ENCODE measurements around the gene COX6B1.
"Not testable (repeated sequence)": the region's sequence is repeated elsewhere in the genome, so short reads cannot be mapped to it uniquely, and the experiment has no call there.

The COX6B1 gene

DNA sequence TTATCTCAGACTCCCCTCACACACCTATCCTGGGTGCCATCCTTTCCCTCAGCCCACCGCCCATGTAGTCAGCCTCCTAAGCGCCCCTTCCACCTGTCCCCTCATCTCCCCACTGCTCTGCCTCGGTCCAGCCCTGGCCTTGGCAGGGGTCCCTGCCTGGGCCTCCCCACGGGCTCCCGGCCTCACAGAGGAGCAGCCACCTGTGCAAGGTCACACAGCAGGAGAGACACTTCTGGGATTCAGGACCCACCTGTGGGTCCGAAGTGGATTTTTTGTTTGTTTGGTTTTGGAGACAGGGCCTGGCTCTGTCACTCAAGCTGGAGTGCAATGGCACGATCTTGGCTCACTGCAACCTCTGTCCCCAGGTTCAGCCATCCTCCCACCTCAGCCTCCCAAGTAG lies 17.5 kb downstream of the COX6B1 start:
- DNase-seq (ENCODE audit: low spot score), result no peak

- no peak for DNase-seq (ENCODE audit: low spot score)
Observed at GRCh38 chr19:35666251-35666913, 18.3 kb downstream of the COX6B1 start, which contains the start of gene UPK1A. Gene UPK1A (plus strand): TSS chr19:35666517. CDS start chr19:35666813, 296 bp downstream.

- DNase-seq (ENCODE audit: low spot score), result no peak
Observed at GRCh38 chr19:35669566-35669965, 21.4 kb downstream of the COX6B1 start.

- DNase-seq (ENCODE audit: low spot score), result no peak
Observed at GRCh38 chr19:35669974-35670373, 21.9 kb downstream of the COX6B1 start.

- no peak for DNase-seq (ENCODE audit: low spot score)
Observed at GRCh38 chr19:35670686-35671085, 22.6 kb downstream of the COX6B1 start.

GRCh38 chr19:35671818-35672217 lies 23.7 kb downstream of the COX6B1 start:
- no peak for DNase-seq (ENCODE audit: low spot score)

GRCh38 chr19:35673121-35673804 lies 25.1 kb downstream of the COX6B1 start:
- no peak for DNase-seq (ENCODE audit: low spot score)

GRCh38 chr19:35675589-35676140 lies 27.5 kb downstream of the COX6B1 start:
- DNase-seq (ENCODE audit: low spot score), result no peak

DNA sequence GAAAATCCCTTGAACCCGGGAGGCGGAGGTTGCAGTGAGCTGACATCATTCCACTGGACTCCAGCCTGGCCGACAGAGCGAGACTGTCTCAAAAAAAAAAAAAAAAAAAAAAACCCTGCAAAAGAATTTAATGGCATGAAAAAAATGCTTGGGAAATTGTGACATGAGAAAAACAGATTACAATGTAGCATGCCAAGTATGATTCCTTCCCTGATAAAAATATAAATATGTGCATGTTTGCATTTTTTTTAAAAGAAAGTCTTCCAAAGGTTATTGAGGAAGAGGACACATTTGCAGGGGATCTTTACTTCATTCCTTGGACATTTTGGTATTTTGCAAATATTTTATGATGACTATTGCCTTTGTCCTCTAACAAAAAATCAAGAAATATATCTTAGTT lies 41.7 kb downstream of the COX6B1 start:
- DNase-seq (ENCODE audit: low spot score), result no peak

DNA sequence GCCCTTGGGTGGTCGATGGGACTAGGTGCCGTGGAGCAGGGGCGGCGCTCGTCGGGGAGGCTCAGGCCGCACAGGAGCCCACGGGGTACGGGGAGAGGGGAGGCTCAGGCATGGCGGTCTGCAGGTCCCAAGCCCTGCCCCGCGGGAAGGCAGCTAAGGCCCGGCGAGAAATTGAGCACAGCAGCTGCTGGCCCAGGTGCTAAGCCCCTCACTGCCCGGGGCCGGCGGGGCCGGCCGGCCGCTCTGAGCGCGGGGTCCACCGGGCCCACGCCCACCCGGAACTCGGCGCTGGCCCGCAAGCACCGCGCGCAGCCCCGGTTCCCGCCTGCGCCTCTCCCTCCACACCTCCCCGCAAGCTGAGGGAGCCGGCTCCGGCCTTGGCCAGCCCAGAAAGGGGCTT lies 43.0 kb downstream of the COX6B1 start:
- DNase-seq (ENCODE audit: low spot score), result not testable (repeated sequence)

DNA sequence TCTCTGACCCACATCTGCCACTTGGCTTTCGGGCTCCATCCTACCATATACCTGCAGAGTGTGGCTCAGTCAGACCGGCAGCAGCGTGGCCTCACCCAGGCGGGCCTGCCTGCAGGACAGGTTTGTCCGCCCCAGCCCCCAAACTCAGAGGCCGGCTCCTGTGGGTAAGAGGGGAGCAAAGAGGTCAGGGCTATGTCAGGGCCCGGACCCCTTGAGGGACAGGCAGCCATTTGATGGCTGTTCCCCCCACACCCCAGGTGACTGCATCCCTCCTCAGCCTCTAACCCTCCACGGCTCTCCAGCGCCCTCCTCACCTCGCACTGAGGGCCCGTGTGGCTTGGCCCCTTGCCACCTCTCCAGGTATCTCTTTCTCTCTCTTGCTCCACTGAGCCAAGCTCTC lies 43.9 kb downstream of the COX6B1 start:
- no peak for DNase-seq (ENCODE audit: low spot score)

DNA sequence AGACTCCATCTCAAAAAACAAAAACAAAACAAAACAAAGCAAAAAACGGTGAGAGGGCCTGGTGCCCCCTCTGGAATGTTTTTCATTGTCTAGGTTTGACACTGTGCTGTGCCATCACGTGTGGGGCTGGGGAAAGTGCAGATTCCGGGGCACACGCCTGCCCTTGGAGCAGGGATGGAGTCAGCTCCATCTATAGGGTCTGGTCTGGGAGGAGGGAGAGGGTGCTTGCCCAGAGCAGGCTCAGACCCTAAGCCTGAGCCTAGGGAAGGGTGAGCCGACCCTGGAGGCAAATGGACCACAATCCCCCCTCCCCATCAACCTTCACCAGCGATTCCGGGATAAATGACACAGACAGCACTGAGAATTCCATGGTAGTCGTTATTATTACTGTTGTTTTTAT lies 45.3 kb downstream of the COX6B1 start:
- DNase-seq (ENCODE audit: low spot score), result no peak

DNA sequence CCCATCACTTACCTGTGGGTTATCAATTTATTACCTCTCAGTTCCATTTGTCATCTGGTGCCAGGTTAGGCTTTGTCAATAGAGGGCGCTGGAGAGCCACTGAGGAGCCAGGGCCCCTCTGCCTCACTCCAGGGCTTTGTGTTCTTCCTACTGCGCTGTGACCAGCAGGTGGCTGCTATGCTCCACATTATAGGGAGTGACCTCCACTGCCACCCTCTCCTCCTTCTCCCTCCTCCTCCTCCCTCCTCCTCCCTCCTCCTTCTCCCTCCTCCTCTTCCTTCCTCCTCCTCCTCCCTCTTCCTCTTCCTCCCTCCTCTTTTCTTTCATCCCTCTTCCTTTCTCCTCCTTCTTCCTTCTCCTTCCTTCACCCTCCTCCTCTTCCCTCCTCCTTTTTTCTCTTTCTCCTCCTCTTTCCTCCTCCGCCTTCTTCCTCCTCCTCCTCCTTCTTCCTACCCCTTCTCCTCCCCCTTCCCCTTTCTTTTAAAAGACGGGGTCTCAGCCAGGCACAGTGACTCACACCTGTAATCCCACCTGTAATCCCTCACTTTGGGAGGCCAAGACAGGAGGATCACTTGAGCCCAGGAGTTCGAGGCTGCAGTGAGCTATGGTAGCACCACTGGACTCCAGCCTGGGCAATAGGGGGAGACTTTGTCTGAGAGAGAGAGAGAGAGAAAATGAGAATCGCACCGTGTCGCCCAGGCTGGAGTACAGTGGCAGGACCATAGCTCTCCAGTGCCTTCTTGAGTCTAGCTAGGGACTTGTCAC lies 45.9 kb downstream of the COX6B1 start:
- peak; percentile 79 for DNase-seq (ENCODE audit: low spot score)

DNA sequence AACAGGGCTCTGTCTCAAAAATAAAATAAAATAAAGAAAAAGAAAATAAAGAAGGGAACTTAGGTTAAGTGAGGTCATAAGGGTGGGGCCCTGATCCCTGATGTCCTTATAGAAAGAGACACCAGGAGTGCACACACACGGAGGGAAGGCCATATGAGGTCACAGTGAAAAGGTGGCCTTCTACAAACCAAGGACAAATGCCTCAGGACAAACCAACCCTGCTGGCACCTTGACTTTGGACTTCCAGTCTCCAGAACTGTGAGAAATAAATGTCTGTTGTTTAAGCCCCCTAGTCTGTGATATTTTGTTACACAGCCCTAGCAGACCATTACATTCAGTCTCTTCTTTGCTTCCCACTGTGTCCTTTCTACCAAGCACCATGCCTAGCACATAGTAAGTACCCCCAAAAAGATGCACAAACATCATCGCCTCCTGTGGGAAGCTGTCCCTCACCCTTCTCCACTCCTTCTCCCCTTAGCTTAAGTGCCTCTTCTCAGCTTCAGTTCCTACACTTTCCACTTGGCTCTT lies 47.8 kb downstream of the COX6B1 start:
- no peak for DNase-seq (ENCODE audit: low spot score)

DNA sequence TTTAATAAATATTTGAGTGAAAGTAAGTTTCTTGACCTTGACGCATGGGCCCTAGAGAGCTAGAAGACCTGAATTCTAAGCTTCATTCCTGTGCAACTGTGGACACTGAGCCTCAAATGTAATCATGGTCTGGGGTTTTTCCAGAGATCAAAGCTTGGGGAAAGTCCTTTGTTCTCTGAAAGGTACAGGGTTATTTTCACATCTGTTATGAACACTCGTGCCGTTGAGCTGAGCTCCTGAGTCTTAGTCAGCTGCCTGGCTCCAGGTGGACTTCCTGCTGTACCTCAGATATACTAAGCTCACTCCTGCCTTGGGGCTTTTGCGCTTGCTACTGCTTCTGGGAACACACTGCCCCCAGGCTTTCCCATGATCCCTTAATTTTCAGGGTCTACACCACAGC lies 48.7 kb downstream of the COX6B1 start:
- no peak for DNase-seq (ENCODE audit: low spot score)

- DNase-seq (ENCODE audit: low spot score), result peak; percentile 96
Observed at GRCh38 chr19:35702223-35703012, 54.3 kb downstream of the COX6B1 start.

DNA sequence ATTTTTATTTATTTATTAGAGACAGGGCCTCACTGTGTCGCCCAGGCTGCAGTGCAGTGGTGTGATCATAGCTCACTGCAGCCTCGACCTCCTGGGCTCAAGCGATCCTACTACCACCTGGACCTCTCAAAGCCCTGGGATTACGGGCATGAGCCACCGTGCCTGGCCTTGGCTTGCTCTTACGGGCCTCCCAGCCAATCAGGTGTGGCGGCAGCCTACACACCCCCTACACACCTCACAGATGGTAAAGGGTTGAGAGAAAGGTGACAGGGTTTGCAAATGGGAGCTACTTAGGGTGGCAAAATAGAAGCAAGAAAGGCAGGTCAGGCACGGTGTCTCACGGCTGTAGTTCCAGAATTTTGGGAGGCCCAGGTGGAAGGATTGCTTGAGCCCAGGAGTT lies 55.2 kb downstream of the COX6B1 start:
- no peak for DNase-seq (ENCODE audit: low spot score)

GRCh38 chr19:35704218-35704617 lies 56.1 kb downstream of the COX6B1 start, which contains the start of gene ZBTB32:
Gene ZBTB32 (plus strand): TSS chr19:35704558. CDS start chr19:35714627, 10,069 bp downstream.
- DNase-seq (ENCODE audit: low spot score), result peak; percentile 34

All from kidney capillary endothelial cell (primary cell).